Measurements from ENCODE around the gene FARSB. TPM values are rescaled to one million over a fixed set of nuclear protein-coding genes. Genes with fewer than 3 reads are reported as not detected.

Gene FARSB
- polyA plus RNA-seq, 1 experiment = 32.6 TPM

DNA sequence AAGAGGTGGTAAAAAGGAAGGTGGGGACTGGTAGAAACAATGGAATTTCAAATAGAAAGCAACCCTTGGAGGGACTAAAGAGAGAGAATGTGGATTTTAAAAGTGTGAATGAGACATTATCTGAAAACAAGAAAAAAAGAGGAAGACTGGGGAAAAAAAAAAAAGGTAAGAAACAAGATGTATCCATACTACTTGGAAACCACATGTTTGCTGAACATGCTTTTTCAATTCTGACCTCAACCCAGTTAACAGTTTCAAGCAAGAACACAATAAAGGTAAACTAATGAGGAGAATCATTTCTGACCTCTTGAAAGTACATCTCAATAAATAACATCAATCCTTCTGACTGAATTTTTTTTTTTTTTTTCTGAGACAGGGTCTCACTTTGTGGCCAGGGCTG lies 2.6 kb downstream of the FARSB start:
- DNase-seq (ENCODE audit: low read depth, low spot score) = no peak
- TF ChIP-seq, protein P1, sequence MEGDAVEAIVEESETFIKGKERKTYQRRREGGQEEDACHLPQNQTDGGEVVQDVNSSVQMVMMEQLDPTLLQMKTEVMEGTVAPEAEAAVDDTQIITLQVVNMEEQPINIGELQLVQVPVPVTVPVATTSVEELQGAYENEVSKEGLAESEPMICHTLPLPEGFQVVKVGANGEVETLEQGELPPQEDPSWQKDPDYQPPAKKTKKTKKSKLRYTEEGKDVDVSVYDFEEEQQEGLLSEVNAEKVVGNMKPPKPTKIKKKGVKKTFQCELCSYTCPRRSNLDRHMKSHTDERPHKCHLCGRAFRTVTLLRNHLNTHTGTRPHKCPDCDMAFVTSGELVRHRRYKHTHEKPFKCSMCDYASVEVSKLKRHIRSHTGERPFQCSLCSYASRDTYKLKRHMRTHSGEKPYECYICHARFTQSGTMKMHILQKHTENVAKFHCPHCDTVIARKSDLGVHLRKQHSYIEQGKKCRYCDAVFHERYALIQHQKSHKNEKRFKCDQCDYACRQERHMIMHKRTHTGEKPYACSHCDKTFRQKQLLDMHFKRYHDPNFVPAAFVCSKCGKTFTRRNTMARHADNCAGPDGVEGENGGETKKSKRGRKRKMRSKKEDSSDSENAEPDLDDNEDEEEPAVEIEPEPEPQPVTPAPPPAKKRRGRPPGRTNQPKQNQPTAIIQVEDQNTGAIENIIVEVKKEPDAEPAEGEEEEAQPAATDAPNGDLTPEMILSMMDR (IDR thresholded peaks at IDR 0.05; ENCODE audit: low read depth, low read length) = no peak
- Histone ChIP-seq H3K9me3 (ENCODE audit: control insufficient read depth, insufficient read depth, low read length) (no peaks in the 10 kb centered on the region; the same call in 1 of the 2 replicates), H3K27me3 (ENCODE audit: control insufficient read depth, insufficient read depth, low read length) (no peaks in the 10 kb centered on the region), H3K27ac (ENCODE audit: low read depth, low read length) (no peak overlapping the region), H3K4me3 (ENCODE audit: low read depth, low read length) (no peak overlapping the region)
- POLR2A ChIA-PET = no interaction called here
- CTCF ChIA-PET = interaction anchor here (1.2 to 1.4 kb wide), 2 partner anchors 11 to 37 kb away, joined by 3 read pairs; no protein-coding TSS in a partner anchor

GRCh38 chr2:222652491-222653255 lies 3.2 kb downstream of the FARSB start:
- TF ChIP-seq, protein P1 (IDR thresholded peaks at IDR 0.05; ENCODE audit: low read depth, low read length) = no peak
- Histone ChIP-seq H3K27me3 (ENCODE audit: control insufficient read depth, insufficient read depth, low read length) (no peaks in the 10 kb centered on the region), H3K27ac (ENCODE audit: low read depth, low read length) (no peak overlapping the region), H3K9me3 (ENCODE audit: control insufficient read depth, insufficient read depth, low read length) (no peaks in the 10 kb centered on the region; the same call in 1 of the 2 replicates), H3K4me3 (ENCODE audit: low read depth, low read length) (no peak overlapping the region)
- ChIA-PET POLR2A (no interaction called here), CTCF (interaction anchor here (1.2 to 1.3 kb wide), 2 partner anchors 37 to 286 kb away, joined by 3 to 4 read pairs; no protein-coding TSS in a partner anchor)
- no peak for DNase-seq (ENCODE audit: low read depth, low spot score)

- TF ChIP-seq, protein P1 (IDR thresholded peaks at IDR 0.05; ENCODE audit: low read depth, low read length) = no peak
- CTCF ChIA-PET = interaction anchor here (1.3 kb wide), 1 partner anchor 287 kb away, joined by 4 read pairs; no protein-coding TSS in a partner anchor
- Histone ChIP-seq H3K27me3 (ENCODE audit: control insufficient read depth, insufficient read depth, low read length) (no peaks in the 10 kb centered on the region), H3K9me3 (ENCODE audit: control insufficient read depth, insufficient read depth, low read length) (no peaks in the 10 kb centered on the region; the same call in 1 of the 2 replicates), H3K4me3 (ENCODE audit: low read depth, low read length) (no peak overlapping the region), H3K27ac (ENCODE audit: low read depth, low read length) (no peak overlapping the region)
- POLR2A ChIA-PET = no interaction called here
- no peak for DNase-seq (ENCODE audit: low read depth, low spot score)
Observed at GRCh38 chr2:222651718-222652418, 4.0 kb downstream of the FARSB start.

DNA sequence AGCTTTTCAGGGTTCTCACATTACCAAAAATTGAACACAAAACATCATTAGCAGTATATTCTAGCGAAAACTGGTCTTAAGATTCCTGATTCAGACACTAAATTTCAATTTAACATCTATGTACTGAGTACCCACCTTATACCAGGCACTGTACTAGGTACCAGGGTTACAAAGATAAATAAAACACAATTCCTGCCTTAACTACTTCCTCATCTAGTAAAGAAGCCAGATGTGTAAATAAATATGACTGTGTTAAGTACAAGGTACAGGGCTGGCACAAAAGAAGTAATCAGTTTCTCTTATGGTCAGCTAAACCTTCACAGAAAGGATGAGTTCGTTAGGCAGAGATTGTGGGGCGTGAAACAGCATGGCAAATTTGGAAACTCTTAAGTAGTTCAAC lies 6.1 kb downstream of the FARSB start:
- H3K27ac ChIP-seq (ENCODE audit: low read depth, low read length) = no peak overlapping the region
- TF ChIP-seq, protein P1 (IDR thresholded peaks at IDR 0.05; ENCODE audit: low read depth, low read length) = no peak
- ChIA-PET POLR2A (no interaction called here), CTCF (no interaction called here)
- H3K4me3 ChIP-seq (ENCODE audit: low read depth, low read length) = no peak overlapping the region
- H3K9me3 ChIP-seq (ENCODE audit: control insufficient read depth, insufficient read depth, low read length) = no peaks in the 10 kb centered on the region
- H3K27me3 ChIP-seq (ENCODE audit: control insufficient read depth, insufficient read depth, low read length) = no peaks in the 10 kb centered on the region
- no peak for DNase-seq (ENCODE audit: low read depth, low spot score)

- ChIA-PET CTCF (no interaction called here), POLR2A (no interaction called here)
- Histone ChIP-seq H3K27me3 (ENCODE audit: control insufficient read depth, insufficient read depth, low read length) (no peaks in the 10 kb centered on the region), H3K27ac (ENCODE audit: low read depth, low read length) (no peak overlapping the region), H3K4me3 (ENCODE audit: low read depth, low read length) (no peak overlapping the region), H3K9me3 (ENCODE audit: control insufficient read depth, insufficient read depth, low read length) (no peaks in the 10 kb centered on the region)
- TF ChIP-seq, protein P1 (IDR thresholded peaks at IDR 0.05; ENCODE audit: low read depth, low read length) = no peak
- no peak for DNase-seq (ENCODE audit: low read depth, low spot score)
Observed at GRCh38 chr2:222646008-222646407, 9.9 kb downstream of the FARSB start.

Data from AG04450 (cell line).